NCI-H1436 treated with DMSO at 0.1 percent for 48 hours (cell line): ENCODE results near the gene KRTAP5-11.
"Not testable (repeated sequence)": the region's sequence is repeated elsewhere in the genome, so short reads cannot be mapped to it uniquely, and the experiment has no call there.

Experiments
- DNase-seq: peaks from one replicate; lab custom pipeline; 2025; lab: John Stamatoyannopoulos, UW

Gene KRTAP5-11, protein sequence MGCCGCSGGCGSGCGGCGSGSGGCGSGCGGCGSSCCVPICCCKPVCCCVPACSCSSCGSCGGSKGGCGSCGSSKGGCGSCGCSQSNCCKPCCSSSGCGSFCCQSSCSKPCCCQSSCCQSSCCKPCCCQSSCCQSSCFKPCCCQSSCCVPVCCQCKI

DNA sequence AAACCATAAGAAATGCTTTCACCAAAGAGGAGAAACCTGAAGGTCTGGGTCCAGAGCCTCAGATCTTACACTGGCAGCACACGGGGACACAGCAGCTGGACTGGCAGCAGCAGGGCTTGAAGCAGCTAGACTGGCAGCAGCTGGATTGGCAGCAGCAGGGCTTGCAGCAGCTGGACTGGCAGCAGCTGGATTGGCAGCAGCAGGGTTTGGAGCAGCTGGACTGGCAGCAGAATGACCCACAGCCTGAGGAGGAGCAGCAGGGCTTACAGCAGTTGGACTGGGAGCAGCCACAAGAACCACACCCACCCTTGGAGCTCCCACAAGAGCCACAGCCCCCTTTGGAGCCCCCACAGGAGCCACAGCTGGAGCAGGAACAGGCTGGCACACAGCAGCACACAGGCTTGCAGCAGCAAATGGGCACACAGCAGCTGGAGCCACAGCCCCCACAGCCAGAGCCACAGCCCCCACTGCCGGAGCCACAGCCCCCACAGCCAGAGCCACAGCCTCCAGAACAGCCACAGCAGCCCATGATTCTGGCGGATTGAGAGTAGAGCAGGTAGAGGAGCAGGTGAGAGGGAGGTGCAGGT lies at the start of gene KRTAP5-11:
TSS of gene KRTAP5-11 (minus strand) at position 567 of the 587 bp plus-strand sequence. CDS start at position 529, 38 bp downstream.
- no peak for DNase-seq

DNA sequence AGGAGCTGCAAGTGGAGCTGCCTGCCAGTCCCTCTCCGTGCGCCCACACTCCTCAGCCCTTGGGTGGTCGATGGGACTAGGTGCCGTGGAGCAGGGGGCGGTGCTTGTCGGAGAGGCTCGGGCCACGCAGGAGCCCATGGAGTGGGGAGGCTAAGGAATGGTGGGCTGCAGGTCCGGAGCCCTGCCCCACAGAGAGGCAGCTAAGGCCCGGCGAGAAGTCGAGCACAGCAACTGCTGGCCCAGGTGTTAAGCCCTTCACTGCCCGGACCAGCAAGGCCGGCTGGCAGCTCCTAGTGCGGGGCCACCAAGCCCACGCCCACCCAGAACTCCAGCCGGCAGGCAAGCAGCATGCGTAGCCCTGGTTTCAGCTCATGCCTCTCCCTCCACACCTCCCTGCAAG lies 48.9 kb upstream of the KRTAP5-11 start:
- not testable (repeated sequence) for DNase-seq

DNA sequence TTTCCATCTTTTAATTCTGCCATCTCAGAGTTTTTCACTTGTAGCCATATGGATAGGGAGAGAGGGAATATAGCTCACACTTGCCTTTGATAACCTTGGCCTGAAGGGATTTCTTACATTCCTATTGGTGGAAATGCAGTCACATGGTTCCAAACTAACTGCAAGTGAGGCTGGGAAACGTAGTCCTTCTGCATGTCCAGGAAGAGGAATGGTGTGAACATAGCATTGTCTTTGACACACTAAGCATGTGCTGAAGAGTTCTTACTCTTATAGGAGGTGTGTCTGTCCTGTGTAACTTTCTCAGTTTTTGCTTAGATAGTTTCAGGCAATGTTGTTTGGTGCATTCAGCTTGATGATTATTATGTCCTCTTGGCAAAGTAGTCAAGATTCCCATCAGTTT lies 47.4 kb upstream of the KRTAP5-11 start:
- not testable (repeated sequence) for DNase-seq

DNA sequence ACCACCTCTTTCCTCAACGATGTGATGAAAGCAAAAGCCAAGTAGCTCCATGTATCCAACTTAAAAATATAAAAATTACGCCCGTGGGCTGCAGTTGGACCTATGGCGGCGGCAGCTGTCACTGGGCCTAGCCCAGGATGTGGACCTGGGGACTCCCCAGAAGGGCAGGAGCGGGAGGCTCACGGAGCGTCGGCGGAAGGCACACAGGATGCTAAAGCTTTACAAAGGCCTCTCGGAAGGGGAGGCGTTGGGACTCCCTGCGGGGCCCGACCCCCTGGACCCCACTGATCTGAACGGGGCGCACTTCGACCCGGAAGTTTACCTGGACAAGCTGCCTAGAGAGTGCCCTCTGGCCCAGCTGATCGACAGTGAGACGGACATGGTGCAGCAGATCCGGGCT lies 46.3 kb upstream of the KRTAP5-11 start:
- DNase-seq, result not testable (repeated sequence)

DNA sequence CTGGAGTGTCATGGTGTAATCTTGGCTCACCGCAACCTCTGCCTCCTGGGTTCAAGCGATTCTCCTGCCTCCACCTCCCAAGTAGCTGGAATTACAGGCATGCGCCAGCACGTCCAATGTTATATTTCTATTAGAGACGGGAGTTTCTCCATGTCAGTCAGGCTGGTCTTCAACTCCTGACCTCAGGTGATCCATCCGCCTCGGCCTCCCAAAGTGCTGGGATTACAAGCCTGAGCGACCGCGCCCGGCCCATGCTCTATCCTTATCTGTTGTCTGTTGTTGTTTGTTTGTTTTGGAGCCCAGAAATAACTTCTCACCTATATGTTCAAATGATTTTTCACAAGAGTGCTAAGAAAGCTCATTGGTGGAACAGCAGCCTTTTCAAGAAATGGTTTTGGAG lies 40.6 kb upstream of the KRTAP5-11 start:
- not testable (repeated sequence) for DNase-seq

DNA sequence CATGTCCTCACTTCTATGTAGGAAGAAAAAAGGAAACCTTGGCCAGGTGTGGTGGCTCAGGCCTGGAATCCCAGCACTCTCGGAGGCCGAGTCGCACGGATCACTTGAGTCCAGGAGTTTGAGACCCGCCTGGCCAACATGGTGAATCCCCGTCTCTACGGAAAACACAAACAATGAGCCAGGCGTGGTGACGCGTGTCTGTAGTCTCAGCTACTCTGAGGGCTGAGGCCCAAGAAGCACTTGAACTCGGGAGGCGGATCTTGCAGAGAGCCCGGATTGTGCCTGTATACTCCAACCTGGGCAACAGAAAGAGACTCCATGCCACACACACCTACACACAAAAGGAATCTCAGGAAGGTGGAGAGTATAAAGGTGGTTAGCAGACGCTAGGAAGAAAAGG lies 39.9 kb upstream of the KRTAP5-11 start:
- DNase-seq, result not testable (repeated sequence)

DNA sequence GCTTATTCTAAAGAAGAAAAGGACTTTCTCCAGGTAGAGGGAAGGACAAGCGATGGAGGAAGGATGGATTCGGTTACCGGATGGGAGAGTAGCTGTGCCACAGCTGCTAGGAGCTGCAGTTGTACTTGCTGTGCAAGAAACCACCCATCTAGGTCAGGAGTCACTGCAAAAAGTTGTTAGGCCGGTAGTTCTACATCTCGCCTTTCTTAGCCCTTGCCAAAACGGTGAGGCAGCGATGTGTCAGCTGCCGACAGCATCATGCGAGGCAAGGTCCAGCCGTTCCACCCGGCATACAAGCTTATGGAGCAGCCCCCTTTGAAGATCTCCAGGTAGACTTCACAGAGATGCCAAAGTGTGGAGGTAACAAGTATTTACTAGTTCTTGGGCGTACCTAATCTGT lies 32.3 kb upstream of the KRTAP5-11 start:
- not testable (repeated sequence) for DNase-seq

DNA sequence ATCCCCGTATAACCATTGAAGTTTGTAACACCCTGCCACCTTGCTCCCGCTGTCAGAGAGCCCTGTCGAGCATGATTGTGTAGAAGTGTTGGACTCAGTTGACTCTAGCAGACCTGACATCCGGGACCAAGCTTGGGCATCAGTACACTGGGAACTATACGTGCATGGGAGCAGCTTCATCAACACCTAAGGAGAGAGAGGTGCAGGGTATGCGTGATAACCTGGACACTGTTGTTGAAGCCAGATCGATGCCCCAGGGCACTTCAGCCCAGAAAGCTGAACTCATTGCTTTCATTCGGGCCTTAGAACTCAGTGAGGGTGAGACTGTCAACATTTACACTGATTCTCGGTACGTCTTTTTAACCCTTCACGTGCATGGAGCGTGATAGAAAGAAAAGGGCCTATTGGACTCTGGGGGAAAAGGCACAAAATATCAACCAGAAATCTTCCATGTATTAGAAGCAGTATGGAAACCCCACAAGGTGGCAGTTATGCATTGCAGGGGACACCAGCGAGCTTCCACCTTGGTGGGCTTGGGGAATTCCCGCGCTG lies 31.8 kb upstream of the KRTAP5-11 start:
- not testable (repeated sequence) for DNase-seq

DNA sequence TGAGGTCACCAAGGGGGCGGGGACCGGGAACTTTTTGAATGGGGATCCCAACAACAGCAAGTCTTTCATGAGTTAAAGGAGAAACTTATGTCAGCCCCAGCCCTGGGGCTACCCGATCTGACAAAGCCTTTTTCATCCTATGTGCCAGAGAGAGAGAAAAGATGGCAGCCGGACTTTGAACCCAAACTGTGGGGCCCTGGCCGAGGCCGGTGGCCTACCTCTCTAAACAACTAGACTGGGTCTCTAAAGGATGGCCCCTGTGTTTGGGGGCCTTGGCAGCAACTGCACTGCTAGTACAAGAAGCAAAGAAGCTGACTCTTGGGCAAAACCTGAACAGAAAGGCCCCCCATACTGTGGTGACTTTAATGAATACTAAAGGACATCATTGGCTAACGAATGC lies 31.3 kb upstream of the KRTAP5-11 start:
- DNase-seq, result not testable (repeated sequence)

DNA sequence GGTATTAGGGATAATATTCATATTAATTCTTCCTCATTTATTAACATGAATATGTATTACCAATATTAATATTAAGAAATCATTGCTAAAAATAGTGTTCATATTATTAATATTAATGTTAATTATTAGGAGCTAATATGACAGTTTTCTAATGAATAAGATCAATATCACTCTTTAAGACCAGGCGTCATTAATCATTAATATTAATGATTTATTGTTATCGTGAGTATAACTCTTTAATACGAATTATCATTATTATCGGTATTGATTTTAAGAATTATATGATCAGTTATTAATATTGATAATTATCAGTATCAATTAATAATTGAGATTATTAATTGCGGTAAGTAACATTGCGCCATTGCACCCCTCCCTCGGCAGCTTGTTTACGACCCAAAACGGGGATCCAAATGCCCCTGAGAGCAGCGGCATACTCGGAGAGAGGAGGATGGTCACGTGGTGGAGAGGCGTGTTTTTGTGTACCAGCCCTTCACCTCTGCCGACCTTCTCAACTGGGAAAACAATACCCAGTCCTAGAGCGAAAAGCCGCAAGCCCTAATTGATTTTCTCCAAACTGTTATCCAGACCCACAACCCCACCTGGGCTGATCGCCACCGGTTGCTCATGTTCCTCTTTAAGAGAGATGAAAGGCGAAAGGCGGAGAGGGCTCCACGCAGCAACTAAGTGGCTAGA lies 28.7 kb upstream of the KRTAP5-11 start:
- DNase-seq, result not testable (repeated sequence)

DNA sequence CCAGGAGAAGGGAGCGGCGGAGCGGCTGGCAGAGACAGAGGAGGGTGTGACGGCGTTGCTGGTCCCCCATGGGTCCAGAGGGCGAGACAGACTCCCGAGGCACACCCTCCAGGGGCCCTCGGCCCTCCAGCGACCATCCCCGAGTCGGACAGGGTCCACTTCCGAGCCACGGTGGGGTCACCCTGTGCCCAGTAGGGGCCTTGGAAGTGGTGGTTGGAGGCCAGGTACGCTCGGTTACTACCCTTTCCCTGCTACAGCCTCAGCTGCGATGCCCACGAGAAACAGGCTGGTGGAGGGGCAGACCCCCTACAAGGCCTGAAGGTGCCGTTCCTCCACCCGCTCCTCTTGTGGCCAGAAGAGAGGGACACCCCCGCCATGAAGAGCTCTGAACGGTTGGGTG lies 25.6 kb upstream of the KRTAP5-11 start:
- not testable (repeated sequence) for DNase-seq

DNA sequence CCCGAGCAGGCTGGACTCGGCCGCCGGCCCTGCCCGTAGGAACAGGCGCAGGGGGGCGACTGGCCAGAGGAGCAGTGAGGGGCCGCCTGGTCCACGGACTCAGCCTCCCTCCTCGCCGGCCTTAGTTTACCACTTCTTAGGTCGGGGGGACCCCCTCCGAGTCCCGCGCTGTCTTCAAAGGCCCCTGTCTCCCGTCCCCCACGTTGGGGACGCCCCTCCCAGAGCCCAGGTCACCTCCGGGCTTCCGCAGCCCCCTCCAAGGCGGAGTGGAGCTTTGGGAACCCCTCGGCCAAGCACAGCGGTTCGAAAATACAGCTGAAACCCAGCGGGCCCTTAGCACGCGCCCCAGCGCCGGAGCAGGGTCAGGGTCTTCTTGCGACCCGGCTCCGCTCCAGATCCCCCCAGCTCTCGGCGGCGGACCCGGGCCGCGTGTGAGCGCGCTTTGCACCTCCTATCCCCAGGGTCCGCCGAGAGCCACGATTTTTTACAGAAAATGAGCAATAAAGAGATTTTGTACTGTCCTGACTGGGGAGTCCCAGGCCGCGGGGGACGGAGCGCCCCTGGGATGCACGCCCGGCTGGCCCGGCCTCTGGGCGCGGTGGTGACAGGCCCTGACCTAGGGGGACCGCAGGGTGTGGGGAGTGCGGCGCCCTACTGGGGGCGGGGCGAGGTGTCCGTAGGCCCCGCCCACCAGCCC lies 25.0 kb upstream of the KRTAP5-11 start:
- DNase-seq, result not testable (repeated sequence)

DNA sequence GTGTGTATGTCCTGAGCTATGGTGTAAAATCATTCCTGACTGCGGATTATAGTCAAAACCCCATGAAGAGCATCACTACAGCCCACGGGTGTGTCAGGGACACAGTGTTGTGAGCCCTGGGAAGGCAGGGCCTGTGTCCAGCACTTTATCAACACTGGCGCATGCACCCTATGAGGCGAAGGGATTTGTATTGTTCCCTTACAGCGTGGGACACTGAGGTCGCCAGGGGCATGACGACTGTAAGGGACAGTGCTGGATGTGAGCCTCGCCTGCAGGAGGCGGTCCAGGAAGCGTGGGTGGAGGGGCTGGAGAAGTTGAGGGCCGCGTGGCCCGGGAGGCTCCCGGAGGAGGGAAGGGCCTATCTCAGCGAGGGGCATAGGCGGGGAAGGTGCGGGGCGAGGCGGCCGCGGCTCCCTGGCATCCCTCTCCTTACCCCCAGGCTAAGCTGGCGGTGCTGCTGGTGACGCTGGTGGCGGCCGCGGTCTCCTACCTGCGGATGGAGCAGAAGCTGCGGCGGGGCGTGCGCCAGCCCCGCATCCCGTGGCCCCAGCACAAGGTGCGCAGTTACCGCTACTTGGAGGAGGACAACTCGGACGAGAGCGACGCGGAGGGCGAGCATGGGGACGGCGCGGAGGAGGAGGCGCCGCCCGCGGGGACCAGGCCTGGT lies 24.3 kb upstream of the KRTAP5-11 start:
- DNase-seq, result not testable (repeated sequence)

DNA sequence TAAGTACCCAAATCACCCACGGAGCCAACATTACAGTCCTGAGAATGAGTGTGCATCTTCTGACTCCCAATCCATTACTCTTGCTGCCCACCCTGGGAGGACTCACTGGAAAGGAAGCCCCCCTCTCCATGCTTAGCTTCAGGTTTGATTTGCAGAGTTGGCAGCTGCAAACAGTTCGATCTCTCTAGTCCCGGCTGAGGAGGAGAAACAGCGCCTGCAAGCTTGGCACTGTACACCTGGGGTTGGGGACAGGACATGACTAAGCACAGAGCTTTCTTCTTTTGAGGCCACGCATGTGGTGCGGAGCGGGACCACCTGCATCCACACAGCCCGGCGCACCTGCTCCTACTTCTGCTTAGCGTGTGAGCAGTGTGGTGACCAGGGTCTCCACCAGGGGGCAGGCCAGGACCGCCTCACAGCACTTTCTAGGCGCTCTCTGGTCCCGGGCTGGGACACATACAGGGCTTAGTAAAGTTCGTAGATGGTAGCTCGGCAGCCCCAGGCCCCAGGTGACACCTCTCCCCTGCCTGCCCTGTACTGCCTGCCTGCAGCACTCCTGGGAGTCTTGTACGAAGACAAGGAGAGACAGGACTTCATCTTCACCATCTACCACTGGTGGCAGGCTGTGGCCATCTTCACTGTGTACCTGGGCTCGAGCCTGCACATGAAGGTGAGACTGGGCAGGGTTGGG lies 22.3 kb upstream of the KRTAP5-11 start:
- DNase-seq, result not testable (repeated sequence)

DNA sequence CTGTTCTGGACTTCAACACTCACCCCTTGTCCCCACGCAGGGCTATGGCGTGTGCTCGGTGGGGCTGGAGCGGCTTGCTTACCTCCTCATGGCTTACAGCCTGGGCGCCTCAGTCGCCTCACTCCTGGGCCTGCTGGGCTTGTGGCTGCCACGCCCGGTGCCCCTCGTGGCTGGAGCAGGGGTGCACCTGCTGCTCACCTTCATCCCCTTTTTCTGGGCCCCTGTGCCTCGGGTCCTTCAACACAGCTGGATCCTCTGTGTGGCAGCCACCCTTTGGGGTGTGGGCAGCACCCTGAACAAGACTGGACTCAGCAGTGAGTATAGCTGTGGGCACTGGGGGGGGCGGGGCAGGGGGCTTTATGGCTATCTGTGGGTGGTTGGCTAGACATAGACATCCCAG lies 20.5 kb upstream of the KRTAP5-11 start:
- not testable (repeated sequence) for DNase-seq

DNA sequence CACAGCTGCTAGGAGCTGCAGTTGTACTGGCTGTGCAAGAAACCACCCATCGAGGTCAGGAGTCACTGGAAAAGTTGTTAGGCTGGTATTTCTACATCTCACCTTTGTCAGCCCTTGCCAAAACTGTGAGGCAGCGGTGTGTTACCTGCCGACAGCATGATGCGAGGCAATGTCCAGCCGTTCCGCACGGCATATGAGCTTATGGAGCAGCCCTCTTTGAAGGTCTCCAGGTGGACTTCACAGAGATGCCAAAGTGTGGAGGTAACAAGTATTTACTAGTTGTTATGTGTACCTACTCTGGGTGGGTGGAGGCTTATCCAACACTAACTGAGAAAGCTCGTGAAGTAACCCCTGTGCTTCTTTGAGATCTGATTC lies 6.9 kb upstream of the KRTAP5-11 start:
- DNase-seq, result not testable (repeated sequence)

DNA sequence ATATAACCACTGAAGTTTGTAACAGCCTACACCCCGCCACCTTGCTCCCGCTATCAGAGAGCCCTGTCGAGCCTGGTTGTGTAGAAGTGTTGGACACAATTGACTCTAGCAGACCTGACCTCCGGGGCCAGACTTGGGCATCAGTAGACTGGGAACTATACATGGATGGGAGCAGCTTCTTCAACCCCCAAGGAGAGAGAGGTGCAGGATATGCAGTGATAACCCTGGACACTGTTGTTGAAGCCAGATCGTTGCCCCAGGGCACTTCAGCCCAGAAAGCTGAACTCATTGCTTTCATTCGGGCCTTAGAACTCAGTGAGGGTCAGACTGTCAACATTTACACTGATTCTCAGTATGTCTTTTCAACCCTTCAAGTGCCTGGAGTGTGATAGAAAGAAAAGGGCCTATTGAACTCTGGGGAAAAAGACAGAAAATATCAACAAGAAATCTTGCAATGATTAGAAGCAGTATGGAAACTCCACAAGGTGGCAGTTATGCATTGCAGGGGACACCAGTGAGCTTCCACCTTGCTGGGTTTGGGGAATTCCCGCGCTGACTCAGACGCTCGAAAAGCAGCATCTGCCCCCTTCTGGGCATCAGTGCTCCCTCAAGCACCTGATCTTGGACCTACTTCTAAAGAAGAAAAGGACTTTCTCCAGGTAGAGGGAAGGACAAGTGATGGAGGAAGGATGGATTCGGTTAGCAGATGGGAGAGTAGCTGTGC lies 6.3 kb upstream of the KRTAP5-11 start:
- not testable (repeated sequence) for DNase-seq

DNA sequence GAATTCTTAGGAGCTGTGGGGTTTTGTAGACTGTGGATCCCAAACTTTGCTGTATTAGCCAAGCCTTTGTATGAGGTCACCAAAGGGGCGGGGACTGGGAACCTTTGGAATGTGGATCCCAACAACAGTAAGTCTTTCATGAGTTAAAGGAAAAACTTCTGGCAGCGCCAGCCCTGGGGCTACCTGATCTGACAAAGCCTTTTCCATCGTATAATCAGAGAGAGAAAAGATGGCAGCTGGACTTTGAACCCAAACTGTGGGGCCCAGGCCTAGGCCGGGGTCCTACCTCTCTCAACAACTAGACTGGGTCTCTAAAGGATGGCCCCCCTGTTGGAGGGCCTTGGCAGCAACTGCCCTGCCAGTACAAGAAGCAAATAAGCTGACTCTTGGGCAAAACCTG lies 5.6 kb upstream of the KRTAP5-11 start:
- not testable (repeated sequence) for DNase-seq

DNA sequence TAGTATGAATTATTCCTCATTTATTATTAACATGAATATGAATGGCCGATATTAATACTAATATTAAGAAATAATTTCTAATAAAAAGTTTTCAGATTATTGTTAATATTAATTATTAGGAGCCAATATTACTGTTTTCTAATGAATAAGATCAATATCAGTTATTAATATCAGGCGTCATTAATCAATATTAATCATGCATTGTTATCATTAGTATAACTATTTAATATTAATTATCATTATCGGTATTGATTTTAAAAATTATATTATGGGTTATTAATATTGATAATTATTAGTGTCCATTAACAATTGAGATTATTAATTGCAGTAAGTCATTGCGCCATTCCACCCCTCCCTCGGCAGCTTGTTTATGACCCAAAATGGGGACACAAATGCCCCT lies 3.0 kb upstream of the KRTAP5-11 start:
- DNase-seq, result not testable (repeated sequence)

DNA sequence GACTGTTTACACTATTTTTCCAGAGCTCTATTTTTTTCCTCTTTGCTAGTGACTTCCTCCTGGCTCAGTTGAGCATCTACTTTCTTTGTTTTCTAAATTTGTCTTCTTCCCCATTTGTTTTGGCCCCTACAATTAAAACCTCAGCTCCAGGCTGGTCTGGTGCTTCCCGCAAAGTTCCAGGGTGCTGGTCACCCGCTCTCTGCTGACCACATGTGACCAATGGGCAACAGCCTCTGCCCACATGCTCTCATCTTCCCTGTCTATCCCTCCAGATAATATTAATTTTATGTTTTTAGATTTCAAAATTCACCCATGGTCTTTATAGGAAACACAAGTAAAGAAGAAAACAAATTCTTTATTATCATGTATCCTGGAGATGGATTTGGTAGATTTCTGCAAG lies 294 bp upstream of the KRTAP5-11 start:
- DNase-seq, result not testable (repeated sequence)

DNA sequence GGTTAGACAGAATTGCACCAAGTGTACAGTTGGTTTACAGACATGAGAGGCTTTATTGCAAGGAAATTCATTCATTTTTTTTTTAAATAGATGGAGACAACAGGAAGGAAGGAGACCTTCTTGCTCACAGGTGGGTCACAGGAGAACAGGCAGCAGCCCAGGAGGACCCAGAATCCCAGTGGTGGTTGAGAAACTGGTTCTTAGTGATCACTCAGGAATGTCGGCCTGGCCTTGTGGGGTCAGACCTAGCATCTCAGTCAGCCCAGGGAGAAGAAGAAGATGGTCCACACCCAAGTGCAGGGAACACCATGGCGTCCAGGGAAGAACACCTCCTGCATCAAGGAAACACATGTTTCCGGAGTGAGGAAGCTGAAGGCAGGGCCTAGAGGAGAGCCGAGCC lies 849 bp downstream of the KRTAP5-11 start:
- DNase-seq, result no peak
